Subcutaneous adipose tissue (tissue), 4 donors: ENCODE results near the gene LETM1. TPM values are rescaled to one million over a fixed set of nuclear protein-coding genes. Genes with fewer than 3 reads are reported as not detected.

Experiments
- total RNA-seq, 4 donors: library from RNA; depleted of rRNA; stranded (reverse); fragments of >200 nt; gene quantifications; one replicate each; pipeline ENCODE4 v1.1.0, GENCODE V29; 2016
- TF ChIP-seq, protein P1 (sequence below): fragments of 450-650 bp; IDR thresholded peaks from one replicate; pipeline ENCODE4 v1.5.1; 2016; ENCODE audit warnings: low read depth, mild to moderate bottlenecking, control low read depth, antibody characterized with exemption, moderate library complexity

The LETM1 gene
- total RNA-seq, 4 donors from 2014 or later = 26.9 to 88.9 (median 30.0) TPM

DNA sequence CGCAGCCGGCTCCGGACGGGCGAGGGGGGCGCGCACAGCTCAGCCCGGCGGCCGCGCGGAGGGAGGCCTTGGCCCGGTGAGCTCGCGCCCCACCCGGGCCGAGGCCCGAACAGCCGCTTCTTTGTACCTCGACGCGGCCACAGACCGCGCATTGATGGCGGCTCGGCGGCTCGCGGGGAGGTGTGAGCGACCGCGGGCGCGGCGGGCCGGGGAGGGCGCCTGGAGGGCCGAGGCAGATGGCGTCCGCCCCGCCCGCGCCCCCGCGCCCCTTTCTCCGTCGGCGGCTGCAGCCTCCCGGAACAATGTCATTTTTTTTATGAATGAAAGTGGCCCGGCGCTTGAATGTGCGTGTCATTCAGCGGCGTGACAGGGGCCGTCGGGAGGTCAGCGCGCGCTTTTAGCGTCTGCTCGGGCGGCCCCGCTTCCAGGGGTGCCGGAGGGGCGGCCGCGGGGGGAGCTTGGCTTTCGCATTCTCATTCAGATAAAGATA lies 61.1 kb downstream of the LETM1 start:
- TF ChIP-seq, protein P1, sequence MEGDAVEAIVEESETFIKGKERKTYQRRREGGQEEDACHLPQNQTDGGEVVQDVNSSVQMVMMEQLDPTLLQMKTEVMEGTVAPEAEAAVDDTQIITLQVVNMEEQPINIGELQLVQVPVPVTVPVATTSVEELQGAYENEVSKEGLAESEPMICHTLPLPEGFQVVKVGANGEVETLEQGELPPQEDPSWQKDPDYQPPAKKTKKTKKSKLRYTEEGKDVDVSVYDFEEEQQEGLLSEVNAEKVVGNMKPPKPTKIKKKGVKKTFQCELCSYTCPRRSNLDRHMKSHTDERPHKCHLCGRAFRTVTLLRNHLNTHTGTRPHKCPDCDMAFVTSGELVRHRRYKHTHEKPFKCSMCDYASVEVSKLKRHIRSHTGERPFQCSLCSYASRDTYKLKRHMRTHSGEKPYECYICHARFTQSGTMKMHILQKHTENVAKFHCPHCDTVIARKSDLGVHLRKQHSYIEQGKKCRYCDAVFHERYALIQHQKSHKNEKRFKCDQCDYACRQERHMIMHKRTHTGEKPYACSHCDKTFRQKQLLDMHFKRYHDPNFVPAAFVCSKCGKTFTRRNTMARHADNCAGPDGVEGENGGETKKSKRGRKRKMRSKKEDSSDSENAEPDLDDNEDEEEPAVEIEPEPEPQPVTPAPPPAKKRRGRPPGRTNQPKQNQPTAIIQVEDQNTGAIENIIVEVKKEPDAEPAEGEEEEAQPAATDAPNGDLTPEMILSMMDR = no peak

DNA sequence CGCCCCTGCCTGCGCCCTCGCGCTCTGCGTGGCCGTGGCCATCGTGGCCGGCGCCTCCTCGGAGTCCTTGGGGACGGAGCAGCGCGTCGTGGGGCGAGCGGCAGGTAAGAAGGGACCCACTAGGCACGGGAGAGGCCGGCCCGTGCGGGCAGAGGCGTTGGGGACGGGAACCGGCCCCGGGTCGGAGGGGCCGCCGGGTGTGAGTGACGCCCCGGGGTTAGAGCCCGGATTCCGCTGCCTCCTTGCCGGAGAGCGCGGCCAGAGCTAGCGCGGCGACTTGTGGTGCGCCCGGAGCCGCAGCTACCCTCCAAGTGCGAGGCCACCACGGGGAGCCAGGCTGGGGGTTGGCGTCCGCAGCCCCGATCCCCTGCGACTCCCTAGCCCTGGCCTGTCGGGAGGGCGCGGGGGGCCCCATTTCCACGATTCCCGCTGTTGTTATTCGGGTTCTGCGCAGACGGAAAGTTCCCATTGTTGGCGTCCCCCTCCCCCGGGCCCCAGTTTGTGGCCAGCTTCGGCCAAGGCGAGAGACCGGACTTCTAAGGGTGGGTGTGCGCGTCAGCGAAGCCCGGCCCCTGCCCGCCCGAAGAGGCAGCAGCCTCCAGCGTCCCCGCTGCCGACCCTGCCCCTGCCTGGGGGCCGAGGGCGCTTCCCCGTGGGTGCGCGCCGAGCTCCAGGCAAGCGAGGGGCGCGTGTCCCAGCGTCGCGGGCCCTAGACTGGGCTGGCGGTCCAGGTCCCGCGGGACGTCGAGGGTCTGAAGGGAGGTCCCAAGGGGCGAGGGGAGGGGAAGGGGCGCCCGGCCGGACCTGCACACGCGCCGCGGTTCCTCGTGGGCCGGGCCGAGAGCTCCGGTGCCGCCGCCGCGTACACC lies 61.8 kb downstream of the LETM1 start:
- TF ChIP-seq, protein P1 = no peak

DNA sequence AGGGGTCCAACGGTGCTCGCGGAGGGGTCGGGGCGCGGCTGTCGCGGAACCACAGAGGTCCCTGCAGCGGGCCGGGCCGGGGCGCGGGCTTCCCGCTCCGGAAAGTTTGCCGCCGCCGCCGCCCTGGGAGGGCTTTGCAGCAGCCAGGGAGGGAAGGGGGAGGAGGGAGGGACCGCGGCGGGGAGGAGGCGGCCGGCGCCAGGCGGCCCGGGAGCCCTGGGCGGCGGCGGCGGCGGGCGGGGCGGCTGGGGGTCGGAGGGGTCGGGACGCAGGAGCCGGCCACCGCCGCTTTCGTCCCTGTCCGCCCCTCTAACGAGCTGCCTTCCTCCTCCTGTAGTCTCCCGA lies 62.5 kb downstream of the LETM1 start:
- TF ChIP-seq, protein P1 = no peak

DNA sequence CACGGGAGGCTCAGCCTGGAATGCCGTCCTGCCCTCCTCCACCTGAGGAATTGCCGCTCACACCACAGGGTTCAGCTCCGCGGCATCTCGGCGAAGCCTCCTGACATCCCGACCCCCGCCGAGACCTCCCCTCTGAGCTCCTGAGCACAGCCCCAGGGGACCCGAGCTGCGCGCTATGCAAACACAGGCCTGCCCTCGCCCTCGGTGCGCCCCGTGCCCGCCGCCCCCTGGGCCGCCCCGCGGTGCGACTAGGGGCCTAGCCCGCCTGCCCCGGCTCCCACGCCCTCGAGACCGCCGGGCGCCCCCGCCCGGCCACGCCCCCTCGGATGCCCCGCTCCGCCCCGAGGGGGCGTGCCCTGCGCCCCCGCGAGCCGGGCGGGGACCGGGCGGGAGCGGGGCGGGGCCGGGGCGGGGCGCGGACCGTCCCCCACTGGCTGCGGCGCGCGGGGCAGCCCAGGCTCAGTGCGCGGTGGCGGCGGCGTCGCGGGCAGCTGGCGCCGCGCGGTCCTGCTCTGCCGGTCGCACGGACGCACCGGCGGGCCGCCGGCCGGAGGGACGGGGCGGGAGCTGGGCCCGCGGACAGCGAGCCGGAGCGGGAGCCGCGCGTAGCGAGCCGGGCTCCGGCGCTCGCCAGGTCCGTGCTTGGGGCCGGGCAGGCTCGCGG lies 63.0 kb downstream of the LETM1 start, which contains the start of gene FGFR3:
Gene FGFR3 (plus strand): TSS at position 462 of the 664 bp plus-strand sequence. CDS start 642 bp downstream, outside the sequence.
- TF ChIP-seq, protein P1 = no peak

DNA sequence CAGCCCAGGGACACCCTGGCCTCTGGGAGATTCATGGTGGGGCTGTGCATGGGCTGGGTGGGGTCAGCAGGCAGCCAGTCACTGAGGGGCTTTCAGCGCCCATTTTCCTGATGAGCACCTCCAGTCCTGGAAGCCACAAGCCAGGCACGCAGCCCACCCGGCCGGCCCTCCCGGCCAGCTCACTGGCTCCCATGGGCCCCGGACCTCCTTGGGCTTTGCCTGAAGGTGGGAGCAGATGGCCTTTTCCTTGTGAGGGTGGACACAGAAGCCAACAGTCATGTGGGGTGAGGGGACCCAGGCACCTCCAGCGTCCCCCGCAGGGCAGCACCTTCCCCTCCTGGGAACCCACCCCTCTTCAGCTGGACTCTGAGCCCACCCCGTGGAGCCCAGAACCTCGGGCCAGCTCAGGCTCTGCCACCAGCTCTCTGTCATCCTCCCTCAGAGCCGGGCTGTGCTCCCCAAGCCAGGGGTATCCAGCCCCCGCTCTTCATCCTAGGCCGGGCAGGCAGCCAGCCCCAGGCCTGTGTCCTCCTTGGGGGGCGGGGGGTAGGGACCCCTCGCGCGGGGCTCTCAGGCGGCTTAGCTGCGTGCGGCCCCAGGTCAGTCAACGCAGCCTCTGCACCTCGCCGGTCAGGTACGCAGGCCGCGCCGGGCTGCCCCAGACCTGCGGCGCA lies 63.7 kb downstream of the LETM1 start:
- TF ChIP-seq, protein P1 = no peak

DNA sequence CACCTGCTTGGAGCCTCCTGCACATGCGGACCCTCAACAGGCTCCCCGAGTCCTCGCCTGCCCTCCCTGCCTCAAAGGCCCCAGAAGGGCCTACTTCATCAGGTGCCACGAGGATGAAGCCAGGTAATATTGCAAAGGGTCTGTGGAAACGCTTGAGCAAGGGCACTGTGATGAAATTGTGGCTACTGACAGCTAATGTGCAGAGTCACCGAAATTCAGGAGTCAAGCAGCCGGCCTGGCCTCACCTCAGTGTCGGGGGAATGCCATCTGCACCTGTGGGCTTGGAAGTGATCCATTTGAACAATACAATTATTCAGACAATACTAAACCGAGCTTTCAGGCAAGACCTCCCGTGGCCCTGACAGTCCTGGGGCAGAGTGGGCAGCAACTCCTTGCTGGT lies 66.0 kb downstream of the LETM1 start:
- TF ChIP-seq, protein P1 = no peak

DNA sequence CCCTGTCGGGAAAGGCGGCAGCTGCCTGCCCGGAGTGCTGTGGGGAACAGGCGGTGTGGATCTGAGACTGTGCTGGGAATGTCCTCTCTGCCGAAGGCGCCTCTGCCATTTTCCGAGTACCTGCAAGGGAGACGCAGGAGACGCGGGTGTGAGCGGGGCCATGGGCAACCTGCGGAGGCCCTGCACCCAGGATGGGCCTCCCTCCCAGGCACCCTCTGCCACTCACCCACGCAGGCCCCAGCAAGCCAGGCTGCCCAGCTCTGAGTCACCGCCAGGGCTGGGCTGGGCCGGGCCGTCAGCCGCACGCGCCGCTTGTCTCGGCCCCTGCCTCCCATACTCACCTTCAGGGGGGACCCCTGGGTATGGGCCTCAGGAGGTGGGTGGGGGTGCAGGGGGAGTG lies 66.4 kb downstream of the LETM1 start:
- TF ChIP-seq, protein P1 = no peak
